ENCODE measurements around the gene CDK13. TPM values are rescaled to one million over a fixed set of nuclear protein-coding genes. Genes with fewer than 3 reads are reported as not detected.

The CDK13 gene
- total and polyA plus RNA-seq, 2 donors (not counting 3 experiments of a cell fraction or from before 2014, with no cell fraction given) = 24.5 to 56.7 TPM

DNA sequence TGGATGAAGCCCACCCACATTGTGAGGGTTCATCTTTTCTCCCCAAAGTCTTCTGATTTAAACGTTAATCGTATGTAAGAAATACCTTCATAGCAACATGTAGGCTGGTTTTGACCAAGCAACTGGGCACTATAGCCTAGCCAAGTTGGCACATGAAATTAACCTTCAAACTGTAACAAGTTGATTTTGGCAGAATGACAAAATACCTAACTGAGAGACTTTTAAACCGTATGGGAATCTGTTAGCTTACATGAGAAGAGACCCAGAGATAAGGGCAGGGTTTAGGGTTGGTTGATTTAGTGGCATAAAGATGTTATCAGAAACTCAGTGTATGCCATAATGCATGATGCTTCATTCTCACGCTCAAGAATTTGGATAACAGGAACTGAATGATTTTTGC, 69.5 kb downstream of the CDK13 start:
- FAIRE-seq = no peak
- intact Hi-C loops (cut with micrococcal nuclease) = no loop called here
- no peak overlapping the region for H3K4me3 ChIP-seq (replicated peaks in 1 of 3; ENCODE audit: insufficient read depth in 1 of 3, low read depth in 1 of 3, low read length in 3 of 3)
- no peaks in the 10 kb centered on the region for H3K4me1 ChIP-seq (ENCODE audit: control insufficient read depth, extremely low read depth, insufficient read depth, low read length)
- H4K20me1 ChIP-seq (replicated peaks; ENCODE audit: control insufficient read depth, extremely low read depth, insufficient read depth, low read length) = no peaks in the 10 kb centered on the region
- ChIA-PET POLR2A (no interaction called here), CTCF (no interaction called here)
- peaks cover 0 to 4% of the 10 kb centered on the region in 2 experiments for H3K36me3 ChIP-seq (ENCODE audit: control insufficient read depth in 2 of 2, extremely low read depth in 1 of 2, insufficient read depth in 2 of 2, low read length in 2 of 2)
- no TSS peak for BruUV-seq (replicated peaks)
- no peak overlapping the region for H3K9ac ChIP-seq (replicated peaks; ENCODE audit: extremely low read depth, insufficient read depth, low read length)
- H3K9me3 ChIP-seq (replicated peaks; ENCODE audit: control insufficient read depth, insufficient read depth, low read length) = no peaks in the 10 kb centered on the region
- peaks cover 2% of the 10 kb centered on the region for H3K79me2 ChIP-seq (ENCODE audit: control insufficient read depth, insufficient read depth, low read length)
- dilution Hi-C loops (cut with MboI; ENCODE audit: extremely low pct_ligation_motif_present, low sequenced_read_pairs) = no loop called here
- no peak overlapping the region for H3K27ac ChIP-seq (ENCODE audit: insufficient read depth, low read depth, low read length)
- H3K27me3 ChIP-seq (ENCODE audit: control insufficient read depth in 2 of 2, insufficient read depth in 2 of 2, low read length in 2 of 2) = no peaks in the 10 kb centered on the region
- no peak overlapping the region for H3K4me2 ChIP-seq (ENCODE audit: insufficient read depth, low read length)
- TF ChIP-seq, protein P1, sequence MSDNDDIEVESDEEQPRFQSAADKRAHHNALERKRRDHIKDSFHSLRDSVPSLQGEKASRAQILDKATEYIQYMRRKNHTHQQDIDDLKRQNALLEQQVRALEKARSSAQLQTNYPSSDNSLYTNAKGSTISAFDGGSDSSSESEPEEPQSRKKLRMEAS (IDR thresholded peaks at IDR 0.05; ENCODE audit: insufficient read depth, insufficient read length) = no peak
- TF ChIP-seq POLR2AphosphoS5 (IDR thresholded peaks at IDR 0.05; ENCODE audit: insufficient read depth, low read depth, low read length) (no peak), MYC (IDR thresholded peaks at IDR 0.05; ENCODE audit: low read depth, low read length) (no peak), JUN (IDR thresholded peaks at IDR 0.05; ENCODE audit: borderline replicate concordance, insufficient read depth, insufficient read length, low read depth) (no peak), FOS (IDR thresholded peaks at IDR 0.05; ENCODE audit: borderline replicate concordance, insufficient read depth, low read length) (no peak), EZH2 (IDR thresholded peaks at IDR 0.05; ENCODE audit: borderline replicate concordance, low read depth, low read length, severe bottlenecking) (no peak), POLR2A (IDR thresholded peaks at IDR 0.05; ENCODE audit: low read depth, low read length) (no peak), GATA2 (IDR thresholded peaks at IDR 0.05; ENCODE audit: insufficient read depth, insufficient read length, low read depth, low read length) (no peak)
- TF ChIP-seq, protein P2, sequence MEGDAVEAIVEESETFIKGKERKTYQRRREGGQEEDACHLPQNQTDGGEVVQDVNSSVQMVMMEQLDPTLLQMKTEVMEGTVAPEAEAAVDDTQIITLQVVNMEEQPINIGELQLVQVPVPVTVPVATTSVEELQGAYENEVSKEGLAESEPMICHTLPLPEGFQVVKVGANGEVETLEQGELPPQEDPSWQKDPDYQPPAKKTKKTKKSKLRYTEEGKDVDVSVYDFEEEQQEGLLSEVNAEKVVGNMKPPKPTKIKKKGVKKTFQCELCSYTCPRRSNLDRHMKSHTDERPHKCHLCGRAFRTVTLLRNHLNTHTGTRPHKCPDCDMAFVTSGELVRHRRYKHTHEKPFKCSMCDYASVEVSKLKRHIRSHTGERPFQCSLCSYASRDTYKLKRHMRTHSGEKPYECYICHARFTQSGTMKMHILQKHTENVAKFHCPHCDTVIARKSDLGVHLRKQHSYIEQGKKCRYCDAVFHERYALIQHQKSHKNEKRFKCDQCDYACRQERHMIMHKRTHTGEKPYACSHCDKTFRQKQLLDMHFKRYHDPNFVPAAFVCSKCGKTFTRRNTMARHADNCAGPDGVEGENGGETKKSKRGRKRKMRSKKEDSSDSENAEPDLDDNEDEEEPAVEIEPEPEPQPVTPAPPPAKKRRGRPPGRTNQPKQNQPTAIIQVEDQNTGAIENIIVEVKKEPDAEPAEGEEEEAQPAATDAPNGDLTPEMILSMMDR (IDR thresholded peaks at IDR 0.05; ENCODE audit: extremely low read depth in 1 of 2, insufficient read depth in 1 of 2, low read depth in 1 of 2, low read length in 2 of 2) = no peak
- DNase-seq (ENCODE audit: low read depth, low spot score) = no peak
- no peaks in the 10 kb centered on the region for H3K9me1 ChIP-seq (replicated peaks; ENCODE audit: control insufficient read depth, extremely low read depth, insufficient read depth, low read length)
- H2AFZ ChIP-seq (ENCODE audit: low read depth, low read length) = no peak overlapping the region
